Fibroblast of the aortic adventitia (primary cell): ENCODE measurements around the gene SEC24C. TPM values are rescaled to one million over a fixed set of nuclear protein-coding genes. Genes with fewer than 3 reads are reported as not detected.
"Not testable (repeated sequence)": the region's sequence is repeated elsewhere in the genome, so short reads cannot be mapped to it uniquely, and the experiment has no call there.

ENCODE experiments used
- DNase-seq: peaks from one replicate; pipeline ENCODE4 v3.0.0-alpha.2; 2010; ENCODE audit warnings: low read depth
- H3K4me3 ChIP-seq: 2 replicates; pipeline ENCODE4 v1.5.1; 2011; ENCODE audit warnings: low read depth, mild to moderate bottlenecking, control low read depth, low read length, moderate library complexity
- CTCF ChIP-seq: IDR thresholded peaks from 2 replicates; pipeline ENCODE4 v1.5.1; 2011; ENCODE audit warnings: mild to moderate bottlenecking, low read length, control low read depth, inconsistent platforms; ENCODE audit not compliant: insufficient read depth
- total RNA-seq: library from RNA; depleted of rRNA; stranded (reverse); fragments of >200 nt; gene quantifications from 2 replicates; pipeline ENCODE4 v1.2.3, GENCODE V29; 2012; ENCODE audit warnings: low replicate concordance

SEC24C gene
- total RNA-seq = 21.9 and 45.2 TPM in 2 replicates

GRCh38 chr10:73743905-73744663 is at the start of gene SEC24C:
TSS of gene SEC24C (plus strand) at chr10:73744372. CDS start at chr10:73746833, 2,461 bp downstream.
- TF ChIP-seq CTCF = peak; percentile 12
- peak within 1 kb of the TSS; percentile 96 for H3K4me3 ChIP-seq
- peak; percentile 97 for DNase-seq

- not testable (repeated sequence) for DNase-seq, H3K4me3 ChIP-seq
Observed at GRCh38 chr10:73695302-73695701, 48.9 kb upstream of the SEC24C start.

GRCh38 chr10:73697675-73698159 is 46.5 kb upstream of the SEC24C start, which contains the start of gene AGAP5:
TSS of gene AGAP5 (minus strand) at chr10:73698109. CDS start at chr10:73697755, 354 bp downstream.
- H3K4me3 ChIP-seq, DNase-seq: not testable (repeated sequence)

- not testable (repeated sequence) for DNase-seq, H3K4me3 ChIP-seq
Observed at GRCh38 chr10:73698819-73699218, 45.4 kb upstream of the SEC24C start.

- not testable (repeated sequence) for H3K4me3 ChIP-seq, DNase-seq
Observed at GRCh38 chr10:73703924-73704323, 40.2 kb upstream of the SEC24C start.

- not testable (repeated sequence) for DNase-seq, H3K4me3 ChIP-seq
Observed at GRCh38 chr10:73705506-73706072, 38.6 kb upstream of the SEC24C start.

- DNase-seq, H3K4me3 ChIP-seq: not testable (repeated sequence)
Observed at GRCh38 chr10:73706488-73706887, 37.7 kb upstream of the SEC24C start.

- not testable (repeated sequence) for DNase-seq, H3K4me3 ChIP-seq
Observed at GRCh38 chr10:73707628-73708027, 36.5 kb upstream of the SEC24C start.

- DNase-seq, H3K4me3 ChIP-seq: not testable (repeated sequence)
Observed at GRCh38 chr10:73708122-73708521, 36.0 kb upstream of the SEC24C start.

- DNase-seq, H3K4me3 ChIP-seq: not testable (repeated sequence)
Observed at GRCh38 chr10:73711683-73712082, 32.5 kb upstream of the SEC24C start.

- DNase-seq = peak; percentile 31
- not testable (repeated sequence) for H3K4me3 ChIP-seq
Observed at GRCh38 chr10:73713912-73714311, 30.3 kb upstream of the SEC24C start.

- H3K4me3 ChIP-seq, DNase-seq: not testable (repeated sequence)
Observed at GRCh38 chr10:73714483-73714882, 29.7 kb upstream of the SEC24C start.

GRCh38 chr10:73715179-73716156 is 28.7 kb upstream of the SEC24C start:
- not testable (repeated sequence) for H3K4me3 ChIP-seq, DNase-seq
